22Rv1 (cell line): ENCODE measurements around the gene TPM4.

Experiments used
- H3K27ac ChIP-seq: fragments of 450-650 bp; 2 replicates; pipeline ENCODE4 v1.5.1; 2017
- ZFX ChIP-seq: fragments of 450-650 bp; IDR thresholded peaks from 2 replicates; pipeline ENCODE4 v1.6.1; 2017; ENCODE audit warnings: antibody characterized with exemption, borderline replicate concordance
- TF ChIP-seq, protein P1 (sequence below): fragments of 450-650 bp; IDR thresholded peaks from 2 replicates; pipeline ENCODE4 v1.5.1; 2017; ENCODE audit warnings: mild to moderate bottlenecking

The TPM4 gene

DNA sequence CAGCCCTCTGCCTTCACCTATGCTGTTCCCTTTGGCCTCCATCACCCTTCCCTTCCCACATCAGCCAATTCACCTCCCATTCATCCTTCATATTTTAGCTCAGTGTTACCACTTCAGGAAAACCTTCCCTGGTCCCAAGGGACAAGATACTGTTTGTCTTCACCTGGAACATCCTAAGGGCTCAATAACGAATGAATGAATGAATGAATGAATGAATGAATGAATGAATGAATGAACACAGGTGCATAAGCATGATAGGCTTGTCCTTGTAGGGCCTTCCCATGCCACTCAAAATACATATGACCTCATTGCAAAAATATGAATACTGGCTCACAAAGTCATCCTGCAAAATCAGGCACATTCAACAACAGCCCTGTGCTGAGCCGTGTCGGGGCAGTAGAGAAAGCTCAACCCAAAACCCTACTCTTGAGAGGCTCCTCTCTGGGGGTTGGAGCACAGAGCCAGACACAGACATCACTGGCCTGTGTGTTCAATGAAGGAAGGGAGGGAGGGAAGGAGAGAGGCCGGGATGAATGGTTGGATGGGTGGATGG lies 33.7 kb upstream of the TPM4 start:
- H3K27ac ChIP-seq, result no peak overlapping the region
- TF ChIP-seq, protein P1, sequence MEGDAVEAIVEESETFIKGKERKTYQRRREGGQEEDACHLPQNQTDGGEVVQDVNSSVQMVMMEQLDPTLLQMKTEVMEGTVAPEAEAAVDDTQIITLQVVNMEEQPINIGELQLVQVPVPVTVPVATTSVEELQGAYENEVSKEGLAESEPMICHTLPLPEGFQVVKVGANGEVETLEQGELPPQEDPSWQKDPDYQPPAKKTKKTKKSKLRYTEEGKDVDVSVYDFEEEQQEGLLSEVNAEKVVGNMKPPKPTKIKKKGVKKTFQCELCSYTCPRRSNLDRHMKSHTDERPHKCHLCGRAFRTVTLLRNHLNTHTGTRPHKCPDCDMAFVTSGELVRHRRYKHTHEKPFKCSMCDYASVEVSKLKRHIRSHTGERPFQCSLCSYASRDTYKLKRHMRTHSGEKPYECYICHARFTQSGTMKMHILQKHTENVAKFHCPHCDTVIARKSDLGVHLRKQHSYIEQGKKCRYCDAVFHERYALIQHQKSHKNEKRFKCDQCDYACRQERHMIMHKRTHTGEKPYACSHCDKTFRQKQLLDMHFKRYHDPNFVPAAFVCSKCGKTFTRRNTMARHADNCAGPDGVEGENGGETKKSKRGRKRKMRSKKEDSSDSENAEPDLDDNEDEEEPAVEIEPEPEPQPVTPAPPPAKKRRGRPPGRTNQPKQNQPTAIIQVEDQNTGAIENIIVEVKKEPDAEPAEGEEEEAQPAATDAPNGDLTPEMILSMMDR, result no peak
- no peak for TF ChIP-seq ZFX

DNA sequence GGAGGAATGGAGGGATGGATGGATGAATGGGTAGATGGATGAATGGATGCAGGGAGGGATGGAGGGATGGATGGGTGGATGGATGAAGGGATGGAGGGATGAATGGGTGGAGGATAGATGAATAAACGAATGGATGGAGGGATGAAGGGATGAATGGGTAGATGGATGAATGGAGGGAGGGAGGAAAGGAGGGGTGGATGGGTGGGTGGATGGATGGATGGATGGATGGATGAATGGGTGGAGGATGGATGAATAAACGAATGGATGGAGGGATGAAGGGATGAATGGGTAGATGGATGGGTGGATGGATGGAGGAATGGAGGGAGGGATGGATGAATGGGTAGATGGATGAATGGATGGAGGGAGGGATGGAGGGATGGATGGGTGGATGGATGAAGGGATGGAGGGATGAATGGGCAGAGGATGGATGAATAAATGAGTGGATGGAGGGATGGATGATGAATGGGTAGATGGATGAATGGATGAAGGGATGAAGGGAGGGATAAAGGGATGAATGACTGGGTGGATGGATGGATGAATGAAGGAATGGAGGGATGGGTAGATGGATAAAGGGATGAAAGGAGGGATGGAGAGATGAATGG lies 33.0 kb upstream of the TPM4 start:
- no peak overlapping the region for H3K27ac ChIP-seq
- TF ChIP-seq, protein P1, result no peak
- TF ChIP-seq ZFX, result no peak

DNA sequence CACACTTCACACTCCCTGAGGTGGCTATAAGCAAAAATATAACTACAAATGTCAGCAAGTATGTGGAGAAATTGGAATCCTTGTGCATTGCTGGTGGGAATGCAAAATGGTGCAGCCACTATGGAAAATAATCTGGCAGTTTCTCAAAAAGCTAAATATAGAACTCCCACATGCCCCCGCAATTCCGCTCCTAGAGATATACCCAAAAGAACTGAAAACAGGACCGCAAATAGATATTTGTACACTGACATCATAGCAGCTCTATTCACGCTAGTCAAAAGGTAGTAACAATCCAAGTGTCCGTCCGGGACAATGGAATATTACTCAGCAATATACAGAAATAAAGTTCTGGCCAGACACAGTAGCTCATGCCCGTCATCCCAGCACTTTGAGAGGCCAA lies 31.5 kb upstream of the TPM4 start:
- H3K27ac ChIP-seq, result no peak overlapping the region

DNA sequence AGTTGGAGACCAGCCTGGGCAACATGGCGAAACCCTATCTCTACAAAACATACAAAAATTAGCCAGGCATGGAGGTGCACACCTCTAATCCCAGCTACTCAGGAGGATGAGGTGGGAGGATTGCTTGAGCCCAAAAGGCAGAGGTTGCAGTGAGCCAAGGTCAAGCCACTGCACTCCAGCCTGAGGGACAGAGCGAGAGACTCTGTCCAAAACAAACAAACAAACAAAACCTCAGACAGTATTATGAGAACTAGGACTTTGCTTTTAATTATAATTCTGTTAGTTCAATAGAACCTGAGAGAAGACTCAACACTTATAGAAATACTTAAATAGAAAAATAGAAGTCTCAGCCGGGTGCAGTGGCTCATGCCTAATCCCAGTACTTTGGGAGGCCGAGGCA lies 31.1 kb upstream of the TPM4 start:
- no peak overlapping the region for H3K27ac ChIP-seq
- TF ChIP-seq, protein P1, result no peak
- no peak for TF ChIP-seq ZFX

More for the DNA sequence above, 31.5 kb upstream of the TPM4 start:
- TF ChIP-seq, protein P1, result no peak
- no peak for TF ChIP-seq ZFX

DNA sequence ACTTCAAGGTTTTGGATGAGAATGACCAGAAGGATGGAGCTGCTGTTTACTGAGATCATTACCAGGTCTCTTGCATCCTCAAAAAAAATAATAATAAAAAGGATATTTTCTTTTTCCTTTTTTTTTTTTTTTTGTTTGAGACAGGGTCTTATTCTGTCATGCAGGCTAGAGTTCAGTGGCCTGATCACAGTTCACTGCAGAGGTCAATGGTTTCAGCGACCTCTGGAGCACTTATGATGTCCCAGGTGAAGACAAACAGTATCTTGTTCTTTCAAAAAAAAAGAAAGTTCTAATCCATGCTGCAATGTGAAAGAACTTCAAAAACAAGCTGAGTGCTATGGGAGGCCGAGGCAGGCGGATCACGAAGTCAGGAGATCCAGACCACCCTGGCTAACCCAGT lies 30.4 kb upstream of the TPM4 start:
- no peak for TF ChIP-seq ZFX
- TF ChIP-seq, protein P1, result no peak
- no peak overlapping the region for H3K27ac ChIP-seq

DNA sequence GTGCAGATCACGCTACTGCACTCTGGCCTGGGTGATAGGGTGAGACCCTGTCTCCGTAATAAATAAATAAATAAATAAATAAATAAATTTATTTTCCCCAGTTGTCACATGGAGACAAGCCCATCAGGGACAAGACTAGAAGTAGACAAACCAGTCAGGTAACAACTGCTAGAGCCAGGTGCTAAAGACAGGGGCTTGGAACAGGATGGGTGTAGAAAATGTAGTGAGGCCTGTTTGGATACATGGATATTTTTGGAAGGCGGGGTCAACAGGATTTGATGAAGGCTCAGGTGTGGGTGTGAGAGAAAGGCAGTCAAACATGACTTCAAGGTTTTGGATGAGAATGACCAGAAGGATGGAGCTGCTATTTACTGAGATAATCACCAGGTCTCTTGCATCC lies 27.7 kb upstream of the TPM4 start:
- TF ChIP-seq, protein P1, result no peak
- TF ChIP-seq ZFX, result no peak
- H3K27ac ChIP-seq, result no peak overlapping the region

DNA sequence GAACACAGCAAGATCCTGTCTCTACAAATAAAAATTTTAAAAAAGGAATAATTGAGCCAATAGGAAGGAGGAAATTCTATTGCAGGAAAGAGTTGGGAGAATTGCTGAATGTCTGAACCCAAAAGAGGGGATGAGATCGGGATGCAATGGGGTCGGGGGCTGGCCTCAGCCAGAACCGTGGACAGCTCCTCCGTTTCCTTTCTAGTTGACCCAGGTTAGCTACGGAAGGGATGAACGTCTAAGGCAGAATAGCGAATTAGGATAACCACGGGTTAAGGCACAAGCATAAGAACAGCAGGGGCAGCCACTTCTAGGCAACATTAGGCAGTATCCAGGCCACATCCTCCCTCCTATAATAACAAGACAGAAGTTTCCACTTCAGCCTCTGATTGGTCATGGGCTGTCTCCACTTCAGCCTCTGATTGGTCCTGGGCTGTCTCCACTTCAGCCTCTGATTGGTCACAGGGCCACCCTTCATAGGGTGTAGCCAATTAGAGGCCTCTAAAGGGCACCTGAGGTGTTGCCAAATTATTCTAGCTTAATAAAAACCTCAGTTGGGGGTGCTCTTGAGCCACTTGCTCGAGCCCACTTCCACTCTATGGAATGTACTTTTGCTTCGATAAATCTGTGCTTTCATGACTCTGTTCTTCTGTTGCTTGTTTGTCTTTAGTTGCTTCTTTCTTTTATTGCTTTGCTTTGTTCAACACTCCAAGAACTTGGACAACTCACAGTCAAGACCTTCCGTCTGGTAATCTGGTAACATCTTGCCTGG lies 24.9 kb upstream of the TPM4 start:
- H3K27ac ChIP-seq, result no peak overlapping the region
- TF ChIP-seq ZFX, result no peak
- TF ChIP-seq, protein P1, result no peak
